OCI-LY7 (cell line): ENCODE data around the gene AMPD2.

Experiments used
- EZH2phosphoT487 ChIP-seq: fragments of 200-600 bp; sonication (generic); IDR thresholded peaks from 2 replicates; pipeline ENCODE4 v1.6.1; 2018; ENCODE audit warnings: low read depth, borderline replicate concordance, mild to moderate bottlenecking, mixed run types, antibody characterized with exemption, low read length, moderate library complexity, mixed read lengths
- TF ChIP-seq, protein P1 (sequence below): fragments of 200-600 bp; sonication (generic); conservative IDR thresholded peaks from 2 replicates; pipeline ENCODE4 v1.5.1; 2014; ENCODE audit warnings: mild to moderate bottlenecking, antibody characterized with exemption, low read length, moderate library complexity, mixed read lengths

DNA sequence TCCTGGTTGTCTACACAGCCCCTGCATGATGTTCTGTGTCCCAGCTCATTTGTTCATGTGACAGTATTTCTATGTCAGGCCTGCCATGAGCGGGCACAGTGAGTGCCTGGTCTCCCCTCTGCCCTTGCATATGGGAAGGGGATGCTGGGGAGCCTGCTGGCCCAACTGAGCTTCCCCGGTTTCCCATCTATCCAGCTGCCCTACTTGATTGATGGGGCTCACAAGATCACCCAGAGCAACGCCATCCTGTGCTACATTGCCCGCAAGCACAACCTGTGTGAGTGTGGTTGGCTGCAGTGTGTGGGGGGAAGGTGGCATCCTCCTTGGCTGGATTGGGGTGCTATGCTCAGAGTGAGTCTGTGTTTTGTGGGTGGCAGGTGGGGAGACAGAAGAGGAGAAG lies 37.8 kb downstream of the AMPD2 start:
- TF ChIP-seq, protein P1, sequence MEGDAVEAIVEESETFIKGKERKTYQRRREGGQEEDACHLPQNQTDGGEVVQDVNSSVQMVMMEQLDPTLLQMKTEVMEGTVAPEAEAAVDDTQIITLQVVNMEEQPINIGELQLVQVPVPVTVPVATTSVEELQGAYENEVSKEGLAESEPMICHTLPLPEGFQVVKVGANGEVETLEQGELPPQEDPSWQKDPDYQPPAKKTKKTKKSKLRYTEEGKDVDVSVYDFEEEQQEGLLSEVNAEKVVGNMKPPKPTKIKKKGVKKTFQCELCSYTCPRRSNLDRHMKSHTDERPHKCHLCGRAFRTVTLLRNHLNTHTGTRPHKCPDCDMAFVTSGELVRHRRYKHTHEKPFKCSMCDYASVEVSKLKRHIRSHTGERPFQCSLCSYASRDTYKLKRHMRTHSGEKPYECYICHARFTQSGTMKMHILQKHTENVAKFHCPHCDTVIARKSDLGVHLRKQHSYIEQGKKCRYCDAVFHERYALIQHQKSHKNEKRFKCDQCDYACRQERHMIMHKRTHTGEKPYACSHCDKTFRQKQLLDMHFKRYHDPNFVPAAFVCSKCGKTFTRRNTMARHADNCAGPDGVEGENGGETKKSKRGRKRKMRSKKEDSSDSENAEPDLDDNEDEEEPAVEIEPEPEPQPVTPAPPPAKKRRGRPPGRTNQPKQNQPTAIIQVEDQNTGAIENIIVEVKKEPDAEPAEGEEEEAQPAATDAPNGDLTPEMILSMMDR = no peak
- no peak for TF ChIP-seq EZH2phosphoT487
